Panc1 (cell line): ENCODE data around the gene PDZK1IP1.

Source experiments
- CTCF ChIP-seq: fragments of 450-650 bp; IDR thresholded peaks from 2 replicates; pipeline ENCODE4 v1.5.1; 2017; ENCODE audit warnings: mild to moderate bottlenecking
- POLR2AphosphoS5 ChIP-seq: IDR thresholded peaks from 2 replicates; pipeline ENCODE4 v1.6.1; 2012; ENCODE audit warnings: mild to moderate bottlenecking, low read depth, low read length, moderate library complexity
- REST ChIP-seq, 2 experiments: IDR thresholded peaks; 2 replicates each; pipeline ENCODE4 v1.6.1; 2011 to 2012; ENCODE audit warnings: low read depth in 2 of 2, control low read depth in 1 of 2, low read length in 1 of 2, mild to moderate bottlenecking in 1 of 2, moderate library complexity in 1 of 2; ENCODE audit not compliant: insufficient read depth in 1 of 2
- SIN3A ChIP-seq: IDR thresholded peaks from 2 replicates; pipeline ENCODE4 v1.6.1; 2012; ENCODE audit warnings: low read depth, mild to moderate bottlenecking, low read length, moderate library complexity, borderline replicate concordance; ENCODE audit not compliant: insufficient read depth
- TCF7L2 ChIP-seq: IDR thresholded peaks from 2 replicates; pipeline ENCODE4 v1.6.1; 2011; ENCODE audit warnings: mild to moderate bottlenecking, low read depth, low read length, inconsistent platforms

GRCh38 chr1:47194311-47194710, 4.5 kb upstream of the PDZK1IP1 start:
- TF ChIP-seq CTCF (no peak), SIN3A (no peak), REST (IDR thresholded peaks at IDR 0.05; ENCODE audit: insufficient read depth in 1 of 2, low read depth in 2 of 2, low read length in 1 of 2) (no peak), POLR2AphosphoS5 (no peak), TCF7L2 (no peak)
